ENCODE measurements around the gene THRSP.

- no peak for TF ChIP-seq SMARCA5 (IDR thresholded peaks at IDR 0.05)
- no peak for TF ChIP-seq SMC3 (IDR thresholded peaks at IDR 0.05; ENCODE audit: borderline replicate concordance, low read length)
- no peak for TF ChIP-seq FOS (IDR thresholded peaks at IDR 0.05; ENCODE audit: borderline replicate concordance, extremely low read depth, insufficient read length)
- no peak for TF ChIP-seq MTA2 (IDR thresholded peaks at IDR 0.05; ENCODE audit: low read depth)
These were observed 1.5 kb downstream of the THRSP start for GRCh38 chr11:78065203-78065602.

All from GM12878 (cell line).